Heart left ventricle (tissue), 13 donors: ENCODE results near the gene SPAG17.

Experiments
- POLR2A ChIP-seq, 2 donors: fragments of 450-650 bp; IDR thresholded peaks; one replicate each; pipeline ENCODE4 v1.6.1; 2017; ENCODE audit warnings: antibody characterized with exemption in 2 of 2, mild to moderate bottlenecking in 2 of 2, moderate library complexity in 2 of 2
- TF ChIP-seq, protein P1 (sequence below), 12 donors: fragments of 200-600 bp; sonication (generic) in 4 of 12; IDR thresholded peaks; one replicate each; pipeline versions ENCODE4 v1.5.0 to v1.8.0; 2018 to 2022; ENCODE audit warnings: antibody characterized with exemption in 12 of 12, mild to moderate bottlenecking in 5 of 12
- donor health status: ischemic (EF 13 %, LVEDD 7.1; RV severe dilation, severe dysfunction).
- donor health status: DM: no; HTN: yes; CAD: no.
- donor health status: DM: no; HTN: no; CAD: no.
- donor health status: ischemic (EF 25% LVEDD 6.9; RV normal size, moderate dysfunction).
- donor health status: ischemic (EF 25% LVEDD 5.7; RV mildly dilated, moderate dysfunction).
- donor health status: ischemic (EF 35%, LVEDD 5.7; RV mildly dilated, moderate dysfunction).
- donor health status: nonischemic (EF 11% LVEDD 7.7; RV severe dilation, severe dysfunction).
- donor health status: DM: yes; HTN: yes; CAD: no.
- donor health status: PGD.
- donor health status: ischemic (EF 29% LVEDD 5.4; RV normal size, mild dysfunction).
- donor health status: nonischemic (EF 23%, LVEDD 6.1; RV moderate dilation, normal function).

DNA sequence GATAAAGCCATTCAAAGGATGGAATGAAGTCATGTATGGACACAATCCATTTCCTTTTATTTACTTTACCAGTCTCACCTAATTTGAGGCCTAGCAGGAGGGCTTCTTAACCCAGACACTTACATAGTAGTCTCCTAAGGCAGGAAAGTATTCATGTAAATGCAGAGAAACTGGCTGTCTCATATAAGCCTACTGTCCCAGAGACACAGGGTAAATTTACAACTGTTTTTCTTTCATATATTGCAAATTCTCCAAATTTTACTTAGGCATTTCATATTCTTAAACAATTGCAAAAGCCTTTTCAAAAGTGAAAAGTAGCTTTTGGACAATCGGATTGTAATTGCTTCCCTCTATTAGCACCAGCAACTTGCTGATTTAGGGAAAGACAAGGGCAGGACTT is 29.9 kb downstream of the SPAG17 start:
- TF ChIP-seq, protein P1, sequence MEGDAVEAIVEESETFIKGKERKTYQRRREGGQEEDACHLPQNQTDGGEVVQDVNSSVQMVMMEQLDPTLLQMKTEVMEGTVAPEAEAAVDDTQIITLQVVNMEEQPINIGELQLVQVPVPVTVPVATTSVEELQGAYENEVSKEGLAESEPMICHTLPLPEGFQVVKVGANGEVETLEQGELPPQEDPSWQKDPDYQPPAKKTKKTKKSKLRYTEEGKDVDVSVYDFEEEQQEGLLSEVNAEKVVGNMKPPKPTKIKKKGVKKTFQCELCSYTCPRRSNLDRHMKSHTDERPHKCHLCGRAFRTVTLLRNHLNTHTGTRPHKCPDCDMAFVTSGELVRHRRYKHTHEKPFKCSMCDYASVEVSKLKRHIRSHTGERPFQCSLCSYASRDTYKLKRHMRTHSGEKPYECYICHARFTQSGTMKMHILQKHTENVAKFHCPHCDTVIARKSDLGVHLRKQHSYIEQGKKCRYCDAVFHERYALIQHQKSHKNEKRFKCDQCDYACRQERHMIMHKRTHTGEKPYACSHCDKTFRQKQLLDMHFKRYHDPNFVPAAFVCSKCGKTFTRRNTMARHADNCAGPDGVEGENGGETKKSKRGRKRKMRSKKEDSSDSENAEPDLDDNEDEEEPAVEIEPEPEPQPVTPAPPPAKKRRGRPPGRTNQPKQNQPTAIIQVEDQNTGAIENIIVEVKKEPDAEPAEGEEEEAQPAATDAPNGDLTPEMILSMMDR (IDR thresholded peaks at IDR 0.05), result no peak
- no peak for TF ChIP-seq POLR2A (IDR thresholded peaks at IDR 0.05)
